ENCODE measurements around the gene HERC5. TPM values are rescaled to one million over a fixed set of nuclear protein-coding genes. Genes with fewer than 3 reads are reported as not detected.
A peak's percentile ranks its signal among the peaks of the same experiment; 100 is the strongest.

Gene HERC5
- polyA plus RNA-seq, 1 donor from 2014 or later = 0.59 TPM

DNA sequence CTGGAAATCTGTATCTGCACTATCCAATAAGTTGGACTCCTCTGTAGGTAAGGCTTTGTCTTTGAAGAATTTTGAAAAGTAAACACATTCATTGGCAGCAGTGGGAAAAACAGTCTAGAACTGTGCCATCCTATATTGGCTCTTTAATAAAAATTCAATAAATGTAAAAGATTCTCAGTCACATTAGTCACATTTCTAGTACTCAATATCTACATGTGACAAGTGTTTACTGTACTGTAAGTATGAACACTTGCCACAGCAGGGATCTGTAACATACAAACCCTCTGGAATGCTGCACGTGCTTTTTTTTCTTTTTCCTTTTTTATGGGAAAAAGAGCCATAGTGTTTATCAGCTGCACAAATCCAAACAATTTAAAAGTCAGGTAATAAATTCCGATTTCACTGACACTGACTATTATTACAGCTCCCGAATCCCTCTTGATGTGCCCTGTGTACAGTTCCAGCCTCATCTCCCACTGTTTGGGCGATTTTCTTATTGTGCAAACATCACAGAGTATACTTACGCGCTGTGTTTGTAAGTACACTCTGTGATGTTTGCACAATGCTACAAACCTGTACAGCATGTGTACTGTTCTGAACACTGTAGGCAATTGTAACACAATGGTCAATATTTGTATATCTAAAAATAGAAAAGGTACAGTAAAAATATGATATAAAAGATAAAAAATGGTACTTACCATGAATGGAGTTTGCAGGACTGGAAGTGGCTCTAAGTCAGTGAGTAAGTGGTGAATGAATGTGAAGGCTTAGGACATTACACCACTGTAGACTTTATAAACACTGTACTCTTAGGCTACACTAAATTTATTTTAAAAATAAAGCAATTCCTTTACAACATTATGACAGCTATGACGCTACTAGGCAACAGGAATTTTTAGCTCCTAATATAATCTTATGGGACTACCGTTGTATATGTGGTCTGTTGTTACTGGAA is 57.9 kb downstream of the HERC5 start:
- H3K4me2 ChIP-seq (ENCODE audit: low read length) = no peak overlapping the region
- H3K9me3 ChIP-seq (ENCODE audit: low read length) = no peaks in the 10 kb centered on the region
- TF ChIP-seq TAF1 (IDR thresholded peaks at IDR 0.05; ENCODE audit: low read depth) (no peak), EZH2 (IDR thresholded peaks at IDR 0.05; ENCODE audit: borderline replicate concordance, insufficient read depth, low read length, poor library complexity, severe bottlenecking) (no peak)
- TF ChIP-seq, protein P1, sequence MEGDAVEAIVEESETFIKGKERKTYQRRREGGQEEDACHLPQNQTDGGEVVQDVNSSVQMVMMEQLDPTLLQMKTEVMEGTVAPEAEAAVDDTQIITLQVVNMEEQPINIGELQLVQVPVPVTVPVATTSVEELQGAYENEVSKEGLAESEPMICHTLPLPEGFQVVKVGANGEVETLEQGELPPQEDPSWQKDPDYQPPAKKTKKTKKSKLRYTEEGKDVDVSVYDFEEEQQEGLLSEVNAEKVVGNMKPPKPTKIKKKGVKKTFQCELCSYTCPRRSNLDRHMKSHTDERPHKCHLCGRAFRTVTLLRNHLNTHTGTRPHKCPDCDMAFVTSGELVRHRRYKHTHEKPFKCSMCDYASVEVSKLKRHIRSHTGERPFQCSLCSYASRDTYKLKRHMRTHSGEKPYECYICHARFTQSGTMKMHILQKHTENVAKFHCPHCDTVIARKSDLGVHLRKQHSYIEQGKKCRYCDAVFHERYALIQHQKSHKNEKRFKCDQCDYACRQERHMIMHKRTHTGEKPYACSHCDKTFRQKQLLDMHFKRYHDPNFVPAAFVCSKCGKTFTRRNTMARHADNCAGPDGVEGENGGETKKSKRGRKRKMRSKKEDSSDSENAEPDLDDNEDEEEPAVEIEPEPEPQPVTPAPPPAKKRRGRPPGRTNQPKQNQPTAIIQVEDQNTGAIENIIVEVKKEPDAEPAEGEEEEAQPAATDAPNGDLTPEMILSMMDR (IDR thresholded peaks at IDR 0.05; ENCODE audit: poor library complexity, severe bottlenecking) = no peak
- TF ChIP-seq, protein P2, sequence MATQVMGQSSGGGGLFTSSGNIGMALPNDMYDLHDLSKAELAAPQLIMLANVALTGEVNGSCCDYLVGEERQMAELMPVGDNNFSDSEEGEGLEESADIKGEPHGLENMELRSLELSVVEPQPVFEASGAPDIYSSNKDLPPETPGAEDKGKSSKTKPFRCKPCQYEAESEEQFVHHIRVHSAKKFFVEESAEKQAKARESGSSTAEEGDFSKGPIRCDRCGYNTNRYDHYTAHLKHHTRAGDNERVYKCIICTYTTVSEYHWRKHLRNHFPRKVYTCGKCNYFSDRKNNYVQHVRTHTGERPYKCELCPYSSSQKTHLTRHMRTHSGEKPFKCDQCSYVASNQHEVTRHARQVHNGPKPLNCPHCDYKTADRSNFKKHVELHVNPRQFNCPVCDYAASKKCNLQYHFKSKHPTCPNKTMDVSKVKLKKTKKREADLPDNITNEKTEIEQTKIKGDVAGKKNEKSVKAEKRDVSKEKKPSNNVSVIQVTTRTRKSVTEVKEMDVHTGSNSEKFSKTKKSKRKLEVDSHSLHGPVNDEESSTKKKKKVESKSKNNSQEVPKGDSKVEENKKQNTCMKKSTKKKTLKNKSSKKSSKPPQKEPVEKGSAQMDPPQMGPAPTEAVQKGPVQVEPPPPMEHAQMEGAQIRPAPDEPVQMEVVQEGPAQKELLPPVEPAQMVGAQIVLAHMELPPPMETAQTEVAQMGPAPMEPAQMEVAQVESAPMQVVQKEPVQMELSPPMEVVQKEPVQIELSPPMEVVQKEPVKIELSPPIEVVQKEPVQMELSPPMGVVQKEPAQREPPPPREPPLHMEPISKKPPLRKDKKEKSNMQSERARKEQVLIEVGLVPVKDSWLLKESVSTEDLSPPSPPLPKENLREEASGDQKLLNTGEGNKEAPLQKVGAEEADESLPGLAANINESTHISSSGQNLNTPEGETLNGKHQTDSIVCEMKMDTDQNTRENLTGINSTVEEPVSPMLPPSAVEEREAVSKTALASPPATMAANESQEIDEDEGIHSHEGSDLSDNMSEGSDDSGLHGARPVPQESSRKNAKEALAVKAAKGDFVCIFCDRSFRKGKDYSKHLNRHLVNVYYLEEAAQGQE (IDR thresholded peaks at IDR 0.05; ENCODE audit: borderline replicate concordance) = no peak
- no peak overlapping the region for H3K9ac ChIP-seq (ENCODE audit: low read length)
- H4K20me1 ChIP-seq (ENCODE audit: insufficient read depth) = no peaks in the 10 kb centered on the region
- H3K4me3 ChIP-seq (ENCODE audit: low read length) = peak overlapping the region; percentile 38
- peak overlapping the region; percentile 48 for H2AFZ ChIP-seq (ENCODE audit: low read depth, low read length)
- H3K9me2 ChIP-seq (ENCODE audit: insufficient read depth, low read length) = no peaks in the 10 kb centered on the region
- H3K27me3 ChIP-seq (ENCODE audit: insufficient read depth, low read depth, low read length) = no peaks in the 10 kb centered on the region
- no peaks in the 10 kb centered on the region for H3F3A ChIP-seq (ENCODE audit: insufficient read depth, low read length, poor library complexity, severe bottlenecking)
- H3K36me3 ChIP-seq (ENCODE audit: insufficient read depth, low read length) = no peaks in the 10 kb centered on the region
- no peaks in the 10 kb centered on the region for H3K79me2 ChIP-seq (replicated peaks; ENCODE audit: insufficient read depth, low read length)
- peak overlapping the region; percentile 30 for H3K27ac ChIP-seq (ENCODE audit: low read length)

GRCh38 chr4:88516746-88517145 is 59.8 kb downstream of the HERC5 start:
- no peaks in the 10 kb centered on the region for H3K9me3 ChIP-seq (ENCODE audit: low read length)
- no peaks in the 10 kb centered on the region for H3K27me3 ChIP-seq (ENCODE audit: insufficient read depth, low read depth, low read length)
- TF ChIP-seq MXI1 (conservative IDR thresholded peaks at IDR 0.05; ENCODE audit: poor library complexity, severe bottlenecking) (no peak), SMC3 (conservative IDR thresholded peaks at IDR 0.05; ENCODE audit: poor library complexity) (no peak), RAD21 (conservative IDR thresholded peaks at IDR 0.05) (no peak), EZH2 (IDR thresholded peaks at IDR 0.05; ENCODE audit: borderline replicate concordance, insufficient read depth, low read length, poor library complexity, severe bottlenecking) (no peak), TAF1 (IDR thresholded peaks at IDR 0.05; ENCODE audit: low read depth) (no peak), POLR2AphosphoS5 (IDR thresholded peaks at IDR 0.05) (no peak), EP300 (conservative IDR thresholded peaks at IDR 0.05; ENCODE audit: poor library complexity, severe bottlenecking) (no peak)
- TF ChIP-seq, protein P1 (IDR thresholded peaks at IDR 0.05; ENCODE audit: poor library complexity, severe bottlenecking) = no peak
- TF ChIP-seq, protein P2 (IDR thresholded peaks at IDR 0.05; ENCODE audit: borderline replicate concordance) = no peak
- H3K36me3 ChIP-seq (ENCODE audit: insufficient read depth, low read length) = no peaks in the 10 kb centered on the region
- H3K4me2 ChIP-seq (ENCODE audit: low read length) = no peak overlapping the region
- H3K27ac ChIP-seq (ENCODE audit: low read length) = no peak overlapping the region
- H3K4me3 ChIP-seq (ENCODE audit: low read length) = no peak overlapping the region
- no peaks in the 10 kb centered on the region for H3F3A ChIP-seq (ENCODE audit: insufficient read depth, low read length, poor library complexity, severe bottlenecking)
- no peak overlapping the region for H3K9ac ChIP-seq (ENCODE audit: low read length)
- no peak overlapping the region for H2AFZ ChIP-seq (ENCODE audit: low read depth, low read length)
- peaks cover 8% of the 10 kb centered on the region for H3K79me2 ChIP-seq (replicated peaks; ENCODE audit: insufficient read depth, low read length)
- no peaks in the 10 kb centered on the region for H3K9me2 ChIP-seq (ENCODE audit: insufficient read depth, low read length)
- H4K20me1 ChIP-seq (ENCODE audit: insufficient read depth) = no peaks in the 10 kb centered on the region

All from neural cell (in vitro differentiated cells).